SK-N-MC (cell line): Measurements from ENCODE around the gene CREB5.
A peak's percentile ranks its signal among the peaks of the same experiment; 100 is the strongest.

Source experiments
- DNase-seq: peaks from one replicate; pipeline ENCODE4 v3.0.0-alpha.2; 2011; ENCODE audit warnings: low read depth, low spot score
- H3K27ac ChIP-seq: fragments of 200-600 bp; sonication (generic); 2 replicates; pipeline ENCODE4 v1.5.1; 2016; ENCODE audit warnings: mixed run types
- H3K36me3 ChIP-seq: fragments of 200-600 bp; sonication (generic); 2 replicates; pipeline ENCODE4 v1.6.1; 2017; ENCODE audit warnings: antibody characterized with exemption, low read length, mixed read lengths; ENCODE audit not compliant: insufficient read depth
- H3K4me3 ChIP-seq: fragments of 200-600 bp; sonication (generic); 2 replicates; pipeline ENCODE4 v1.5.1; 2016
- H3K9ac ChIP-seq: fragments of 200-600 bp; sonication (generic); 2 replicates; pipeline ENCODE4 v1.8.0; 2017; ENCODE audit warnings: mixed run types, mixed read lengths; ENCODE audit not compliant: insufficient read length
- H3K9me3 ChIP-seq: fragments of 200-600 bp; sonication (generic); 2 replicates; pipeline ENCODE4 v1.6.1; 2017; ENCODE audit warnings: low read depth, mild to moderate bottlenecking, antibody characterized with exemption, low read length, moderate library complexity, mixed read lengths
- EZH2 ChIP-seq: fragments of 200-600 bp; sonication (generic); IDR thresholded peaks from one replicate; pipeline ENCODE4 v1.6.1; 2017; ENCODE audit warnings: antibody characterized with exemption
- FOXP2 ChIP-seq: optimal IDR thresholded peaks from 2 replicates; pipeline ENCODE3; 2011; ENCODE audit warnings: mild to moderate bottlenecking, moderate library complexity; ENCODE audit not compliant: insufficient read depth; ENCODE audit errors: extremely low read length, control extremely low read depth
- POLR2AphosphoS5 ChIP-seq: IDR thresholded peaks from 2 replicates; pipeline ENCODE4 v1.6.1; 2012; ENCODE audit warnings: mild to moderate bottlenecking, low read depth, low read length, borderline replicate concordance

The CREB5 gene

DNA sequence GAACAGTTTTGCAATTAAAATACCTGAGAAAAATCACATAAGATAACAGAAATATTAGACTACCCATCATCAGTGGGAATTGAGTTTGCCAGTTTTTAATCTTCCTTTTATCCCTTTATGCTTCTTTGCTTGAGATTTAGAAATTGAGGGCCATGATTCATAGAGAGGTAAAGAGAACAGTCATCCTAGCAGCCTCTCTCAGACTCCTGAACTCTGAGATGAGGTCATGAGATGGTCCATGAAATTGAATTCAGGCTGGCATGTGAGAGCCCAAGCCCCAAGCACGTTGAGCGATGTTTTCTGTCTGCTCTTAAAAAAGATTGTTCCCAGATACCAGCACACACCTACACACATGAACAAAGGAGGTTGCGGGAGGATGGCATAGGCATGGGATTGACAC is 91.1 kb downstream of the CREB5 start:
- Histone ChIP-seq H3K27ac (no peak overlapping the region), H3K4me3 (no peak overlapping the region), H3K36me3 (no peaks in the 10 kb centered on the region), H3K9me3 (no peaks in the 10 kb centered on the region), H3K9ac (no peak overlapping the region)
- no peak for TF ChIP-seq POLR2AphosphoS5
- TF ChIP-seq FOXP2 = no peak
- TF ChIP-seq EZH2 = no peak
- DNase-seq = no peak

DNA sequence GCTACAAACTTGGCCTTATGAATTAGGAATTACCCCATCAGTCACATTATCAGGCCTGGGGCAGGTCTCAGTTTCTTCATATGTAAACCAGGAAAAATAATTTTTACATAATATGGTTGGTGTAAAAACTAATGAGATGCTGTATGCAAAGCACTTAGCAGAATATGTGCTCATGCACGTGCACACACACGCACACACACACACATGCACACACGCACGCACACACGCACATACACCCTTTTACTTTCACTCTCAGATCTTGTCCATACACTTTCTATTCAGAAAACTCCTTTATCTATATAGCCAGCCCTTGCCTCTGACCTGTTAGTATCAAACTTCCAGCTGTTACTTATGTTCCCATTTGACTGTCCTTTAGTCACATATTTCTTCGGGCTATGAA is 92.7 kb downstream of the CREB5 start:
- H3K4me3 ChIP-seq = no peak overlapping the region
- TF ChIP-seq FOXP2 = no peak
- no peak overlapping the region for H3K9ac ChIP-seq
- H3K27ac ChIP-seq = no peak overlapping the region
- H3K36me3 ChIP-seq = no peaks in the 10 kb centered on the region
- DNase-seq = no peak
- no peaks in the 10 kb centered on the region for H3K9me3 ChIP-seq

DNA sequence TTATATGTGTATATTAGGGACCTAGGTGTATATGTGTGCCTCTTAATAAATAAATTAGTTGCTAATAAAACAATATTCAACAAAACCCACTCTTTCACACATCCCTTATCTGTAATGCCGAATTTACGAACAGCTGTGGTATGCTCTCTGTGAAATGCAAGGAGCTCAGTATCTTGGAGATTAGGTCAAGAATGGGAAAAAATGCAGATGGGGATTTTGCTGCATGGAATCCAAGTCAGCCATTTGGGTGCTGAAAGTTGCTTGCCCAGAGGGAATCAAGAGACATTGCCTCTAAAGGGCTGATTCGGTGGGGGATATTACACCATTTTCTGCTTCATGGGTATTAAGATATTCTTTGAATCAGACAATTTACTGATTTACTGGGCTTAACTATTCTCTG is 93.5 kb downstream of the CREB5 start:
- no peak overlapping the region for H3K4me3 ChIP-seq
- H3K9ac ChIP-seq = no peak overlapping the region
- H3K36me3 ChIP-seq = no peaks in the 10 kb centered on the region
- no peaks in the 10 kb centered on the region for H3K9me3 ChIP-seq
- no peak for DNase-seq
- TF ChIP-seq POLR2AphosphoS5 (no peak), FOXP2 (no peak), EZH2 (no peak)
- no peak overlapping the region for H3K27ac ChIP-seq

DNA sequence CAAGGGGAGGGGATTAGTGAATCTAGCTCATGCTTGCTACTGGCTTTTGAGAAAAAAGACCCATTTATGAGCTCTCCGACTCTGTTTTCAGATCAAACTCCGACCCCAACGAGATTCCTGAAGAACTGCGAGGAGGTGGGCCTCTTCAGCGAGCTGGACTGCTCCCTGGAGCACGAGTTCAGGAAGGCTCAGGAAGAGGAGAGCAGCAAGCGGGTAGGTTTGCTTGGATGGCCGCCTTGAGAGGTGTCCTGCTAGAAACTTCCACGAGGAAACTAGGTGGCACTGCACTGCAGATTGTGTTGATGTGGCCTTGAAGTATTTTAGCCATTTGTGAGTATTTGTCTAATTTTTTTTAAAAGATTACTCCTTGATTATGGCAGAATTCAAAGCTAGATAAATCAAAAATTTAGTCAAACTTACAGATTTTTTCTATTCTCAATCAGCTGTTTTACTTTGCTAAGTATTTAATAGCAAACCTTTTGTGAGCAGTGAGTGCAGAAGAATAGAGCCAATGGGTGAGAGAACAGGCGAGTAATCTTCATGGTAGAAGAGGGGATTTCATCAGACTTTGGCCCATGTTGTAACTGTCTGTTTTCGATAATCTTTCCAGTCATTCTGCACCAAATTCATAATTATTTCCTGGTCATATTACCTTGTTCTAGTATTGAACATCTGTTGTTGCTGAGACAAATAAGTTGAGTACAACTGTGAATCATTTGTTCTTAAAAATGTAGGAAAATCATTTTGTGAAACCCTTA is 95.4 kb downstream of the CREB5 start:
- DNase-seq = no peak
- no peaks in the 10 kb centered on the region for H3K36me3 ChIP-seq
- H3K4me3 ChIP-seq = no peak overlapping the region
- H3K27ac ChIP-seq = 0 out of 2 replicates have a peak overlapping the region, but pooled peaks have one; percentile 16
- H3K9ac ChIP-seq = peak overlapping the region; percentile 26
- H3K9me3 ChIP-seq = no peaks in the 10 kb centered on the region
- TF ChIP-seq FOXP2 (no peak), POLR2AphosphoS5 (no peak), EZH2 (no peak)

DNA sequence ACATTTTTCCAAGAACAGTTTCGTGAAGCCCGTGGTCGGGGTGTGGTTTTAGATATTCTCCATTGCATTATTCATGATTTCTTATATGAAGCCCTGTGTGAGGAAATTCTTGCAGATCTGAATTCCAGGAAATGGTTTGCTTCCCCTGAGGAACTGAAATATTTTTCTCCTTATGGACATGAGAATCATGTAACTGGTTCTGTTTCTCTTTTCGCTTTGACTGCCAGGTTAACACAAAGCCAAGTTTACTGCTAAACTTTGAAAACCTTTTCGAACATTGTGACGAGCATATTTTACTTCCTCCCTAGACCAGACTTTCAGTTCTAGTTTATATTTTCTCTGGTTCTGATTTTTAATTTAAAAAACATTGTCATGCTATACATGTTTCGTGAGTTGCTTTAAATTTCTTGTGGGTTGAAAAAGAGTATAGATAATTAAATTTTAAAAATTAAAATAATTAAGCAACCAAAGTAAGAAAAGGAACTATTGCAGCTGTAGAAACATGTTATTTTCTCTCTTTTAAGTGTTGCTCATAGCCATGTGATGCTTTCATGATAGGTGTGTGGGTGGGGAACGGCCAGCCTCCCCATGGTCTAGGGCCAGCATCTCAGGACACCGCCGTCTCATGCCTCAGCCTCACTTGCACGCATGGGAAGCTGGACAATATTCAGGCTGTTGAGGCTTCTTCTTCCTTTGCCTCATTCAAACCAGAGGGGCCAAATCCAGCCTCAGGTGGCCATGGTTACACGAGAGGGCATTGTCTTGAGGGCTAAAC is 97.1 kb downstream of the CREB5 start:
- no peaks in the 10 kb centered on the region for H3K9me3 ChIP-seq
- peak; percentile 59 for DNase-seq
- H3K9ac ChIP-seq = no peak overlapping the region
- no peak for TF ChIP-seq FOXP2
- TF ChIP-seq POLR2AphosphoS5 = no peak
- no peak for TF ChIP-seq EZH2
- H3K36me3 ChIP-seq = no peaks in the 10 kb centered on the region
- peak overlapping the region; percentile 53 for H3K4me3 ChIP-seq
- peak overlapping the region; percentile 87 for H3K27ac ChIP-seq

DNA sequence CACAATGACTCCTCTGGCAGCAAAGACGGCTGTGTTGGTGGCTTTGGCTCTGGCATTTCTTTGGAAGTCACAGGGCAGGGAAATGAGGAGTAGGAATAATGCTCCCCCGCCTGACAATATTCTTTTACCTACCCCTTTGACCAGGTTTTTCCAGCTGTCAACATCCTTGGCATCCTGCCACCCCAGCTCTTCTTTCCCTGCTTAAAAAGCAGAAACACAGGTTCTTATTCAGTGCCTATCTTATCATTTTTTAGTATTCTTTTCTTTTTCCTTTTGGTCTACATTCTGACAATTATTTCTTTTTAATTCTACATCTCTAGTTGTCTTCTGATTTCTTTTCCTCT is 97.7 kb downstream of the CREB5 start:
- TF ChIP-seq EZH2 (no peak), FOXP2 (no peak), POLR2AphosphoS5 (no peak)
- Histone ChIP-seq H3K4me3 (no peak overlapping the region), H3K9ac (no peak overlapping the region), H3K9me3 (no peaks in the 10 kb centered on the region), H3K36me3 (no peaks in the 10 kb centered on the region), H3K27ac (no peak overlapping the region)
- no peak for DNase-seq

DNA sequence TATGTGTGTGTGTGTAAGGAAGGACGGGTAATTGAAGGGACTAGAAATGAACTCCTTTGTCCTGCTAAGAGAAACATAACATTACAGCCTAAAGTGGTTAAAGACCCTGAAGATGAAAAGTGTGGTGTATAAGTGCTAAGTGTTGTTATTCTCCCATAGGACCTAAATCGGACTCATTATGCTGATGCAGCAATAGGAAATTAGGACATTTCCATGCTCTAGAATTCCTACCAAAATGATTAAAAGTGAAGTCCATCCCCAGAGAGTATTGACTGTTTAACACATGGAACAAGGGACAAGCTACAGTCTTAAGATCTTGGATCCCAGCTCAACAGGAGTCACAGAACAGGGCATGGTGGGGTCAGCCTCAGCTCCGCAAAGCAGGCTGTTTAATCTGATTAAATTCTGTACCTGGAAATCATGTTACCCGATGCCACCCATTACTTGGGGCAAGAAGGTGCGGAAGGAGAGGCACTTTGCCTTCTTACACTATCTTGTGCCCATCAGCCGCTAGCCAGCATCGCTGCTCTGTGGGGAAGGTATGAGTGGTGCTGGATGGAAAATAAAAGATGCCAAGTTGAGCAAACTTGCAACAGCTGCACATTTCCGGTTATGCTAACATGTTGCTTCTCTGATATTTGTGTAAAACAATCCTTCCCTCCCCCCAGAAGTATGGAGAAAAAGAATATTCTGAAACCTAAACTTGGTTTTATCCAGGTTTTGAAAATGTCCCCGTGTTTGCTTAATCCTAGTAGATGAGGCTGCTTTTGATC is 100.5 kb downstream of the CREB5 start:
- no peak for DNase-seq
- Histone ChIP-seq H3K27ac (no peak overlapping the region), H3K9ac (no peak overlapping the region)

More for the DNA sequence above, 100.5 kb downstream of the CREB5 start:
- Histone ChIP-seq H3K36me3 (no peaks in the 10 kb centered on the region), H3K9me3 (no peaks in the 10 kb centered on the region), H3K4me3 (no peak overlapping the region)
- TF ChIP-seq POLR2AphosphoS5 (no peak), EZH2 (no peak), FOXP2 (no peak)
